Measurements from ENCODE around the gene ARL6IP6. TPM values are rescaled to one million over a fixed set of nuclear protein-coding genes. Genes with fewer than 3 reads are reported as not detected.
A peak's percentile ranks its signal among the peaks of the same experiment; 100 is the strongest.
"Not testable (repeated sequence)": the region's sequence is repeated elsewhere in the genome, so short reads cannot be mapped to it uniquely, and the experiment has no call there.

ARL6IP6 gene
- total RNA-seq, 1 experiment from 2014 or later = 27.2 TPM

- Histone ChIP-seq H3F3A (ENCODE audit: insufficient read depth, low read depth) (peaks cover 10% of the 10 kb centered on the region; the same call in 1 of the 2 replicates), H3K36me3 (ENCODE audit: low read depth) (peaks cover 25% of the 10 kb centered on the region), H2AFZ (peak within 1 kb of the TSS; percentile 92), H3K27me3 (ENCODE audit: insufficient read depth, low read depth) (no peaks in the 10 kb centered on the region), H4K20me1 (ENCODE audit: insufficient read depth) (peaks cover 41% of the 10 kb centered on the region), H3K4me3 (peak within 1 kb of the TSS; percentile 87), H3K9me3 (ENCODE audit: insufficient read depth, low read depth) (no peaks in the 10 kb centered on the region), H3K9me2 (ENCODE audit: insufficient read depth) (no peaks in the 10 kb centered on the region), H3K4me2 (peak within 1 kb of the TSS; percentile 89), H3K4me1 (replicated peaks; ENCODE audit: insufficient read depth) (peaks cover 21% of the 10 kb centered on the region), H3K27ac (peak within 1 kb of the TSS; percentile 82), H3K79me2 (ENCODE audit: low read depth) (peaks cover 79% of the 10 kb centered on the region)
- TF ChIP-seq CTCF (conservative IDR thresholded peaks at IDR 0.05) = no peak
- no peak for TF ChIP-seq EZH2 (IDR thresholded peaks at IDR 0.05; ENCODE audit: low read depth)
- ChIA-PET CTCF (interaction anchor here (0.8 to 1.1 kb wide), 2 partner anchors 541 to 692 kb away, joined by 3 to 4 read pairs; no protein-coding TSS in a partner anchor), POLR2A (ENCODE audit: unreplicated experiment) (interaction anchor here (0.5 to 0.7 kb wide), 4 partner anchors 9 to 150 kb away, joined by 3 to 8 read pairs (median 4); no protein-coding TSS in a partner anchor)
- no TSS peak for BruUV-seq (replicated peaks)
- intact Hi-C loops (cut with micrococcal nuclease; ENCODE audit: unreplicated experiment) = loop anchor here (1.0 to 10.0 kb wide), 4 partner anchors 303 to 683 kb away; partner anchors contain the start of gene STAM2
- peak; percentile 93 to 98 for DNase-seq
Measured at GRCh38 chr2:152717228-152718075, 968 bp upstream of the ARL6IP6 start, which contains the start of gene PRPF40A. Gene PRPF40A (minus strand): TSS chr2:152717461. CDS start chr2:152717439, 22 bp downstream.

- ChIA-PET POLR2A (ENCODE audit: unreplicated experiment) (interaction anchor here (0.6 kb wide), 1 partner anchor 941 kb away, joined by 4 read pairs; no protein-coding TSS in a partner anchor), CTCF (no interaction called here)
- no peaks in the 10 kb centered on the region for H3K9me3 ChIP-seq (ENCODE audit: insufficient read depth, low read depth)
- no peaks in the 10 kb centered on the region for H3K27me3 ChIP-seq (ENCODE audit: insufficient read depth, low read depth)
- H3K9me2 ChIP-seq (ENCODE audit: insufficient read depth) = no peaks in the 10 kb centered on the region
- DNase-seq = peak; percentile 68 to 77
- H3K4me2 ChIP-seq = peak overlapping the region; percentile 89
- H3K4me3 ChIP-seq = peak overlapping the region; percentile 87
- peak overlapping the region; percentile 82 for H3K27ac ChIP-seq
- H3K36me3 ChIP-seq (ENCODE audit: low read depth) = peaks cover 21% of the 10 kb centered on the region
- intact Hi-C loops (cut with micrococcal nuclease; ENCODE audit: unreplicated experiment) = loop anchor here (10.0 kb wide), 2 partner anchors 304 to 684 kb away; no protein-coding TSS in a partner anchor
- H3F3A ChIP-seq (ENCODE audit: insufficient read depth, low read depth) = peaks cover 10% of the 10 kb centered on the region; the same call in 1 of the 2 replicates
- H3K4me1 ChIP-seq (replicated peaks; ENCODE audit: insufficient read depth) = peaks cover 21% of the 10 kb centered on the region
- TSS peak; percentile 75 for BruUV-seq (replicated peaks)
- H2AFZ ChIP-seq = peak overlapping the region; percentile 92
- TF ChIP-seq EZH2 (IDR thresholded peaks at IDR 0.05; ENCODE audit: low read depth) = no peak
- no peak for TF ChIP-seq CTCF (conservative IDR thresholded peaks at IDR 0.05)
- peaks cover 67% of the 10 kb centered on the region for H3K79me2 ChIP-seq (ENCODE audit: low read depth)
- H4K20me1 ChIP-seq (ENCODE audit: insufficient read depth) = peaks cover 27% of the 10 kb centered on the region
Measured at GRCh38 chr2:152718909-152719645, 657 bp downstream of the ARL6IP6 start.

GRCh38 chr2:152720794-152721193 lies 2.4 kb downstream of the ARL6IP6 start:
- peaks cover 11% of the 10 kb centered on the region; the same call in 1 of the 2 replicates for H4K20me1 ChIP-seq (ENCODE audit: insufficient read depth)
- TF ChIP-seq EZH2 (IDR thresholded peaks at IDR 0.05; ENCODE audit: low read depth) (no peak), CTCF (conservative IDR thresholded peaks at IDR 0.05) (no peak)
- H3K4me2 ChIP-seq = no peak overlapping the region
- intact Hi-C loops (cut with micrococcal nuclease; ENCODE audit: unreplicated experiment) = no loop called here
- peaks cover 54% of the 10 kb centered on the region for H3K79me2 ChIP-seq (ENCODE audit: low read depth)
- no peak overlapping the region for H3K27ac ChIP-seq
- no TSS peak for BruUV-seq (replicated peaks)
- H3K9me3 ChIP-seq (ENCODE audit: insufficient read depth, low read depth) = no peaks in the 10 kb centered on the region
- no peak overlapping the region for H3K4me3 ChIP-seq
- CTCF ChIA-PET = interaction anchor here (1.2 kb wide), 1 partner anchor 9 kb away, joined by 3 read pairs; no protein-coding TSS in a partner anchor
- no peak overlapping the region for H2AFZ ChIP-seq
- POLR2A ChIA-PET (ENCODE audit: unreplicated experiment) = no interaction called here
- 0 out of 2 replicates have a peak, but pooled peaks cover 10% of the 10 kb centered on the region for H3F3A ChIP-seq (ENCODE audit: insufficient read depth, low read depth)
- DNase-seq = no peak
- peaks cover 12% of the 10 kb centered on the region for H3K4me1 ChIP-seq (replicated peaks; ENCODE audit: insufficient read depth)
- H3K36me3 ChIP-seq (ENCODE audit: low read depth) = peaks cover 10% of the 10 kb centered on the region
- H3K9me2 ChIP-seq (ENCODE audit: insufficient read depth) = no peaks in the 10 kb centered on the region
- H3K27me3 ChIP-seq (ENCODE audit: insufficient read depth, low read depth) = no peaks in the 10 kb centered on the region

GRCh38 chr2:152722639-152723038 lies 4.2 kb downstream of the ARL6IP6 start:
- H3K36me3 ChIP-seq (ENCODE audit: low read depth); BruUV-seq (replicated peaks); H3K9me2 ChIP-seq (ENCODE audit: insufficient read depth); CTCF ChIA-PET; H3K4me3 ChIP-seq; H2AFZ ChIP-seq; H3K27ac ChIP-seq; H3K27me3 ChIP-seq (ENCODE audit: insufficient read depth, low read depth); DNase-seq; intact Hi-C loops (cut with micrococcal nuclease; ENCODE audit: unreplicated experiment); H3K4me2 ChIP-seq; H4K20me1 ChIP-seq (ENCODE audit: insufficient read depth); H3K9me3 ChIP-seq (ENCODE audit: insufficient read depth, low read depth); H3F3A ChIP-seq (ENCODE audit: insufficient read depth, low read depth): not testable (repeated sequence)
- POLR2A ChIA-PET (ENCODE audit: unreplicated experiment) = interaction anchor here (0.7 kb wide), 1 partner anchor 551 kb away, joined by 5 read pairs; no protein-coding TSS in a partner anchor
- Histone ChIP-seq H3K79me2 (ENCODE audit: low read depth) (peaks cover 42% of the 10 kb centered on the region), H3K4me1 (replicated peaks; ENCODE audit: insufficient read depth) (peaks cover 10% of the 10 kb centered on the region)
